ENCODE results near the gene COX4I1. TPM values are rescaled to one million over a fixed set of nuclear protein-coding genes. Genes with fewer than 3 reads are reported as not detected.

The COX4I1 gene
- total RNA-seq, 2 donors from 2014 or later, result 1,383 to 1,567 TPM

- no peak for TF ChIP-seq CTCF (IDR thresholded peaks at IDR 0.05)
- Histone ChIP-seq H3K27ac (no peak overlapping the region), H3K4me1 (no peaks in the 10 kb centered on the region)
Measured at GRCh38 chr16:85768199-85768598, 31.3 kb upstream of the COX4I1 start.

GRCh38 chr16:85770741-85771140, 28.8 kb upstream of the COX4I1 start:
- DNase-seq (ENCODE audit: low spot score), result no peak
- H3K27me3 ChIP-seq, result no peaks in the 10 kb centered on the region
- no peaks in the 10 kb centered on the region for H3K4me1 ChIP-seq
- H3K9me3 ChIP-seq, result no peaks in the 10 kb centered on the region
- no peak for TF ChIP-seq CTCF (IDR thresholded peaks at IDR 0.05)
- H3K36me3 ChIP-seq, result peaks cover 2% of the 10 kb centered on the region
- no peak overlapping the region for H3K27ac ChIP-seq
- H3K4me3 ChIP-seq, result no peak overlapping the region

More at GRCh38 chr16:85768199-85768598, 31.3 kb upstream of the COX4I1 start:
- no peaks in the 10 kb centered on the region for H3K27me3 ChIP-seq
- no peaks in the 10 kb centered on the region for H3K9me3 ChIP-seq
- no peak for DNase-seq (ENCODE audit: low spot score)
- H3K4me3 ChIP-seq, result no peak overlapping the region
- no peaks in the 10 kb centered on the region for H3K36me3 ChIP-seq

- no peak for DNase-seq (ENCODE audit: low spot score)
- peaks cover 5% of the 10 kb centered on the region for H3K36me3 ChIP-seq
- no peaks in the 10 kb centered on the region for H3K27me3 ChIP-seq
- H3K27ac ChIP-seq, result no peak overlapping the region
- no peak for TF ChIP-seq CTCF (IDR thresholded peaks at IDR 0.05)
- H3K9me3 ChIP-seq, result no peaks in the 10 kb centered on the region
- no peaks in the 10 kb centered on the region for H3K4me1 ChIP-seq
- H3K4me3 ChIP-seq, result no peak overlapping the region
Measured at GRCh38 chr16:85773044-85773443, 26.5 kb upstream of the COX4I1 start.

- H3K27me3 ChIP-seq, result no peaks in the 10 kb centered on the region
- H3K4me1 ChIP-seq, result no peaks in the 10 kb centered on the region
- no peak for TF ChIP-seq CTCF (IDR thresholded peaks at IDR 0.05)
- no peak overlapping the region for H3K4me3 ChIP-seq
- no peaks in the 10 kb centered on the region for H3K9me3 ChIP-seq
- H3K36me3 ChIP-seq, result peaks cover 16% of the 10 kb centered on the region
- H3K27ac ChIP-seq, result no peak overlapping the region
- no peak for DNase-seq (ENCODE audit: low spot score)
Measured at GRCh38 chr16:85774136-85774535, 25.4 kb upstream of the COX4I1 start.

GRCh38 chr16:85774811-85775210, 24.7 kb upstream of the COX4I1 start:
- peaks cover 22% of the 10 kb centered on the region for H3K36me3 ChIP-seq
- H3K4me3 ChIP-seq, result no peak overlapping the region
- no peak overlapping the region for H3K27ac ChIP-seq
- TF ChIP-seq CTCF (IDR thresholded peaks at IDR 0.05), result no peak
- no peaks in the 10 kb centered on the region for H3K4me1 ChIP-seq
- no peaks in the 10 kb centered on the region for H3K9me3 ChIP-seq
- no peak for DNase-seq (ENCODE audit: low spot score)
- no peaks in the 10 kb centered on the region for H3K27me3 ChIP-seq

- DNase-seq (ENCODE audit: low spot score), result no peak
- Histone ChIP-seq H3K36me3 (peaks cover 36% of the 10 kb centered on the region), H3K9me3 (no peaks in the 10 kb centered on the region), H3K4me3 (no peak overlapping the region), H3K27ac (peak overlapping the region; percentile 28 to 31), H3K4me1 (peaks cover 0 to 10% of the 10 kb centered on the region in 2 donors), H3K27me3 (no peaks in the 10 kb centered on the region)
- TF ChIP-seq CTCF (IDR thresholded peaks at IDR 0.05), result no peak
Measured at GRCh38 chr16:85777583-85778310, 21.7 kb upstream of the COX4I1 start.
